ENCODE measurements around the gene KRT2.

The KRT2 gene

GRCh38 chr12:52613384-52614030, 38.5 kb downstream of the KRT2 start:
- DNase-seq = no peak

GRCh38 chr12:52612431-52613383, 39.3 kb downstream of the KRT2 start:
- no peak for DNase-seq

GRCh38 chr12:52611080-52611468, 40.9 kb downstream of the KRT2 start:
- DNase-seq = no peak

GRCh38 chr12:52608826-52609630, 43.0 kb downstream of the KRT2 start:
- DNase-seq = no peak

GRCh38 chr12:52608161-52608560, 43.9 kb downstream of the KRT2 start:
- no peak for DNase-seq

GRCh38 chr12:52607314-52607713, 44.7 kb downstream of the KRT2 start:
- no peak for DNase-seq

GRCh38 chr12:52606581-52607218, 45.3 kb downstream of the KRT2 start:
- DNase-seq = no peak

- DNase-seq = no peak
Measured at GRCh38 chr12:52606096-52606495, 45.9 kb downstream of the KRT2 start.

GRCh38 chr12:52605542-52605941, 46.5 kb downstream of the KRT2 start:
- DNase-seq = no peak

GRCh38 chr12:52604859-52605258, 47.2 kb downstream of the KRT2 start:
- no peak for DNase-seq

GRCh38 chr12:52603314-52603713, 48.7 kb downstream of the KRT2 start:
- no peak for DNase-seq

- DNase-seq = no peak
Measured at GRCh38 chr12:52602552-52602951, 49.5 kb downstream of the KRT2 start.

GRCh38 chr12:52601671-52602070, 50.3 kb downstream of the KRT2 start:
- DNase-seq = no peak

- DNase-seq = no peak
Measured at GRCh38 chr12:52600941-52601481, 51.0 kb downstream of the KRT2 start, which contains the start of gene KRT72. Gene KRT72, minus strand, starts transcription at chr12:52601463. Its CDS starts 11 bp downstream, at chr12:52601452.

- no peak for DNase-seq
Measured at GRCh38 chr12:52600475-52600874, 51.5 kb downstream of the KRT2 start.

- no peak for DNase-seq
Measured at GRCh38 chr12:52600071-52600470, 51.9 kb downstream of the KRT2 start.

- DNase-seq = no peak
Measured at GRCh38 chr12:52598966-52599365, 53.0 kb downstream of the KRT2 start.
